LNCaP clone FGC (cell line): ENCODE data around the gene BOC.
"Not testable (repeated sequence)": the region's sequence is repeated elsewhere in the genome, so short reads cannot be mapped to it uniquely, and the experiment has no call there.

ENCODE experiments used
- DNase-seq: peaks from one replicate; pipeline ENCODE4 v3.0.0-alpha.2; 2011; ENCODE audit warnings: low read depth
- H3K4me3 ChIP-seq: 2 replicates; pipeline ENCODE4 v1.5.1; 2011; ENCODE audit warnings: mild to moderate bottlenecking, low read depth, low read length, control low read depth
- CTCF ChIP-seq: IDR thresholded peaks from 2 replicates; pipeline ENCODE4 v1.5.1; 2012; ENCODE audit warnings: mild to moderate bottlenecking; ENCODE audit not compliant: control insufficient read depth, insufficient read depth; ENCODE audit errors: extremely low read depth

BOC gene

GRCh38 chr3:113166719-113167492, 44.5 kb upstream of the BOC start:
- no peak for DNase-seq

DNA sequence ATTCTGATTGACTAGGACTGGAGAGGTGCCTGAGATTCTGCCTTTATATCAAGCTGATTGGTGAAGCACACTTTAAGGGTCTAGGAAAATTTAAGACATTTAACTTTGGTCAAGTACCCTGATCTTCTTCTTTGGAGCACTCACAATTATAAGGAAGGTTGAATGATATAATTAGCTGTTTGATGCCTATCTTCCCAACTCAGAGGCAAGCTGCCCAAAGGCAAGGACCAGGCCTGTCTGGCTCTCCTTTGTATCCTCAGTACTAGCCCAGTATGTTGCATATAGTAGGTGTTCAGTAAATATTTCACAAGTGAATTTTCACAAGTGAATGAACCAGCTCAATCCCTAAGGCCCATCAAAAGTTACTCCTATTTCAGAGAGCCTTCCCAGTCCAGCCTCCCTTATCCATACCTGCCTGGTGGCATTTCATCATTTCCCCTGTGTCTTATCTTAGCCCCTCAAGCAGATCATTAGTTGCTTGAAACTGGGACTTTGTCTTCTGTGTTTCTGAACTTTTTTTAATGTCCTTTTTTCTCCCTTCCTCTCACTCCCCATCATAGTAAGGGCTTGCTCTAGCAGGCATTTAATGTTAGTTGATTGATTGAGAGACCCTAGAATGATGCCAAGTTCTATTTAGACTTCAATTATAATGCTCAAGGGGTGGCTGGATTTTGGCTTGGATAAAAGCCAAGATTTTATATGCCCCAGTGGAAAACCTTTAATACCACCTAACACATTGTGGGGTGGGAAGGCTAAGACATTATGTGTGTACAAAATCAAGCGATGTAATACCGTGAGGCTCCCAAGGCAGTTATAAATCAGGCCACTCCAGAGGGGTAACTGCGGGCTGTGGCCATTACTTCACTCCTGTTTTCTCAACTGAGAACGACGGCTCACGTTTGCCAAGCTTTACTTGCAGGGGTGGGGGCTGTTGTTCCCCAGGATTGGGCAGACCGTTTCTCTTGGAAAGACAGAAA, 43.2 kb upstream of the BOC start:
- no peak for TF ChIP-seq CTCF
- H3K4me3 ChIP-seq, result no peak overlapping the region
- DNase-seq, result no peak

More at GRCh38 chr3:113166719-113167492, 44.5 kb upstream of the BOC start:
- TF ChIP-seq CTCF, result no peak
- H3K4me3 ChIP-seq, result no peak overlapping the region

DNA sequence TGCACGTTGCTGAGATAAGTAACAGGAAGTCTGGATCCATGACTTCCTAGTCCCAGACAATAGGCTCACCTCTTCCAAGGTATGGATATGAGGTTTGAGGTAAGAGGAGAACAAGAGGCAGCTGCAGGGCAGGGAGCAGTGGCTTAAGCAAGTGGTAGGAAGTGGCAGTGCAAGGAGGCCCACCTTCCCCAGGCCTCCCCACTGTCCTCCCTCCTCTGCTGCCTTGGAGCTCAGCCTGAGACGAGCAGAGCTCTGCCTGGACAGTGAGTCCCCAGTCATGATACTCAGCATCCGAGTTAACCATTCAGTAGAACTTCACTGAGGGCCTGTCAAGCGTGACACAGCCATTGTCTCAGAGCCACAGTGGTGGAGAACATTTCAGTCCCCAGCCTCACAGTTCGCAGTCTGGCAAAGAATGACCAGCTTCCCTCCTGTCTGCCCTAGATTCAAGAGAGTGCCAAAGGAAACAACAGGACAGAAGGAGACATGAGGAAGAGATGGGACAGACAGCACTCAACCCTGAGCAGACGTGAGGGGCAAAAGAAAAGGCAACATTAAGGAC, 41.4 kb upstream of the BOC start:
- TF ChIP-seq CTCF, result no peak

DNA sequence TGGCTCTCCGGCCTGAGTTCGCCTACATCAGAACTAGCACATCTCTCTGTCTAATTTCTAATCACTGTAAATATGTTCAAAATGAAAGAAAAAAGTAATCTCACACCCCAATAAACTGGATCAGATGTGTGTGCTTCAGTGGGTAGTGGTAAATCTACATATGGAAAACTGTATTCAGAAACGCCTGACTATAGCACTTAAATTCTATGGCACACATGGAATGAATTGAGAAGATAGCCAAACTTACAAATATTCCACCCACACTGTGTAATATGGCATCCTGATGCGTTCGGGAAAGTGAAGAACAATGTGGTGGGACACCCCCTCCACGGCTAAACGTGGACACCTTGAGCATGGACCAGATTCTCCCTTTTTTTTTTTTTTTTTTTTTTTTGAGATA, 40.6 kb upstream of the BOC start:
- no peak for DNase-seq
- no peak overlapping the region for H3K4me3 ChIP-seq
- no peak for TF ChIP-seq CTCF

More for the DNA sequence above, 41.4 kb upstream of the BOC start:
- no peak for DNase-seq
- H3K4me3 ChIP-seq, result no peak overlapping the region

- not testable (repeated sequence) for DNase-seq, H3K4me3 ChIP-seq
Measured at GRCh38 chr3:113171675-113172300, 39.6 kb upstream of the BOC start.

DNA sequence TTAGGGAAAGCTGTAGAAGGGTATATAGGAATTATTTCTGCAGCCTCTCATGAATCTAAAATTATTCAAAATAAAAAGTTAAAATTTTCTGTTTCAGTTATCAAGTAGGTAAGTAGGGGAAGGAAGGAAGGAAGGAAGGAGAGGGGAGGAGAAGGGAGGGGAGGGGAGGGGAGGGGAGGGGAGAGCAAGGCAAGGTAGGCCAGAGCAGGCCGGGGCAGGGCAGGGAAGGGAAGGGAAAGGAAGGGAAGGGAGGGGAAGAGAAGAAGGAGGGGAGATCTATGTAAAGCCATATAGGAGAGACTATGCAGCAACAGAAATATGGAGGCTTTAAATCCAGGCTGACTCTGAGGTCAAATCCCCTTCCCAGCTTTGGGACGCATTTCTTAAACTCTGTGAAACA, 38.3 kb upstream of the BOC start:
- no peak for TF ChIP-seq CTCF
- H3K4me3 ChIP-seq, result no peak overlapping the region
- no peak for DNase-seq
